LNCAP (cell line): ENCODE measurements around the gene C16orf74.

Source experiments
- TF ChIP-seq, protein P1 (sequence below): fragments of 450-650 bp; IDR thresholded peaks from 2 replicates; pipeline ENCODE4 v1.5.1; 2017; ENCODE audit warnings: mild to moderate bottlenecking

C16orf74 gene

DNA sequence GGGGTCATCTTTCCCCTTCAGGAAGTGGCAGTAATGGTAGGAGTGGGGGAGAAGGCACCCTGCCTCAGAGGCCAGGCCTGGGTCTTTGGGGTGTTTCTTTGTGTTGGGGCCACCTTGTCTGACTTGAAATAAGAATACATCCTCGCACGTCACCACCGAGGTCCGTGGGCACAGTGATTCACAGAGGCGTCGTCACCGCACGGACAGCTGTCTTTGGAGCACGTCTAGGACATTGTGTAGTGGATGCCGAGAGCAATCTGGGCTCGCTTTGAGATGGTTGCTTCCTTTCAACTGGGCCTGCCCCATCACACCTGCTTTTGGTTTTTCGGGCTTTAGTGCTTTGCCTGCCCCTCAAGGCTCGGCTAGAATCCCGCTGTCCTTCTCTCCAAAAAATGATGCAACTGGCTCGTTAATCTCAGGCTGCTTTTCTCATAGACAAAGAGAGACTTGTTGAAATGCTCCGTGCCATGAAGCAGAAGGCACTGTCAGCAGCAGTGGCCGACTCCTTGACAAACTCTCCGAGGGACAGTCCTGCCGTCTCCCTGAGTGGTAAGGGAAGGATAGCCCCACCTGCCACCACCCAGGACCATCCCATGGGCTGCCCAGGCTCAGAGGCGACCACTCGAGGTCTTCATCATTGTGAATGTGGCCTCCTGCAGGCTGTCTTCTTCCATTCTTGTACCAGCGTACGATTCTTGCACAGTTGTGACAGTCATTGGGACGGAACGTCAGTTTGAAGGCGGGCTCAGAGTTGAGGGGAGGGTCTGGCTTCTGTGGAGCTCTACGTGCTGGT lies 86.1 kb downstream of the C16orf74 start:
- TF ChIP-seq, protein P1, sequence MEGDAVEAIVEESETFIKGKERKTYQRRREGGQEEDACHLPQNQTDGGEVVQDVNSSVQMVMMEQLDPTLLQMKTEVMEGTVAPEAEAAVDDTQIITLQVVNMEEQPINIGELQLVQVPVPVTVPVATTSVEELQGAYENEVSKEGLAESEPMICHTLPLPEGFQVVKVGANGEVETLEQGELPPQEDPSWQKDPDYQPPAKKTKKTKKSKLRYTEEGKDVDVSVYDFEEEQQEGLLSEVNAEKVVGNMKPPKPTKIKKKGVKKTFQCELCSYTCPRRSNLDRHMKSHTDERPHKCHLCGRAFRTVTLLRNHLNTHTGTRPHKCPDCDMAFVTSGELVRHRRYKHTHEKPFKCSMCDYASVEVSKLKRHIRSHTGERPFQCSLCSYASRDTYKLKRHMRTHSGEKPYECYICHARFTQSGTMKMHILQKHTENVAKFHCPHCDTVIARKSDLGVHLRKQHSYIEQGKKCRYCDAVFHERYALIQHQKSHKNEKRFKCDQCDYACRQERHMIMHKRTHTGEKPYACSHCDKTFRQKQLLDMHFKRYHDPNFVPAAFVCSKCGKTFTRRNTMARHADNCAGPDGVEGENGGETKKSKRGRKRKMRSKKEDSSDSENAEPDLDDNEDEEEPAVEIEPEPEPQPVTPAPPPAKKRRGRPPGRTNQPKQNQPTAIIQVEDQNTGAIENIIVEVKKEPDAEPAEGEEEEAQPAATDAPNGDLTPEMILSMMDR = no peak

DNA sequence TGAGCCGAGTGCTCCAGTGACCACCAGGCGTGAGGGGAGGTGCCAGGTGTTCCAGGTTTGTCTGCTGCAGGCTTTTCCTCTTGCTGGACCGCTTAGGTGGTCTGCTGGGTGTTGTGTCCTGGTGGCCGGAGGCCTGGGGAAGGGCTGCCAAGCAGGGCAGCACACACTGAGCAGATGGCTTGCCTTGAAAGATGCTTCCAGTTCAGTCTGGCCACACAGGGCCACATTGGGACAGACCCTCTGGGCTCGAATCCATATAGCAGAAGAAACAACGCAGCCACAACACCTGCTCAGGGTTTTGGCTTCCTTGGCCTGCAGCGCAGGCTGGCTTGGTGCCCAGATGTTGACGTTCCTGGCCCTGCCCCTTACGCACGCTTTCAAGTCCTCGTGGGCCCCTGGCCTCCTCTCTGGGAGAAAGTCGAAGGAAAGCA lies 87.0 kb downstream of the C16orf74 start:
- TF ChIP-seq, protein P1 = no peak

GRCh38 chr16:85662976-85663830 lies 87.7 kb downstream of the C16orf74 start:
- TF ChIP-seq, protein P1 = no peak

- TF ChIP-seq, protein P1 = no peak
Observed at GRCh38 chr16:85662482-85662812, 88.4 kb downstream of the C16orf74 start.

DNA sequence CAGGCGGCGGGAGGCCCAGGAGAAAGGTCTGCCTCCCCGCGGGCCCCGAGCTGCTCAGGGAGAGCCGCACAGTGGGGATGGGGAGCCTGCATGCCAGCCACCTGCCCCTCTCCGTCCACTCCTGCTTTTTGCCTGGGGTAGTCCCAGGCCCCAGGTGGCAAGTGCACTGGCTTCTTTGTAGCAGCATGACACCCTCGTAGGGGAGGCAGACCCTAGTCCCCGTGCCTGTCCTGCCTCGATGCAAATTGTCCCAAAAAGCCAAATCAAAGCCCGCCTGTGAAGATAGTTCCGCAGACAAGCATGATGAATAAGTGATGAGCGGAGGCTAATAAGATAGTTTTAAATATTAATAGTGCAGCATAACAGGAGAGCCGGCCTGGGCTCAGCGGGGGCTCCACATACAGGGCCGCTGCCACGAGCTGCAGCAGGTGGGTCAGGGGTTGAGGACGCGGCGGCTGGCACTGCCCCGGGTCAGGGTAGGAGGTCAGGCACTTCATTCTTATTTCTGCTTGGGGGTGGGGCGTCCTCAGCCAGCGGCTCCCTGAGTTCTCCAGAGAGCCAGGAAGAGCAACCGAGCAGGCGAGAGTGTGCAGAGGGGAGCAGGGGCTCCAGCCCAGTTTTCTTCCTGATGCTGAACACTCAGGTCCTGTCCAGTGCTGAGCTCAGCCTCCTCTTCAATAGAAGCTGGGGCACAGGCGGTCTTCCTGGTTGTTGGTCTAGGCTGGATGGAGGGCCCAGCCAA lies 89.0 kb downstream of the C16orf74 start:
- TF ChIP-seq, protein P1 = no peak

GRCh38 chr16:85660843-85661739 lies 89.8 kb downstream of the C16orf74 start:
- TF ChIP-seq, protein P1 = no peak
